ENCODE results near the gene ZDHHC1.

Gene ZDHHC1

GRCh38 chr16:67428146-67428731, 12.0 kb upstream of the ZDHHC1 start:
- no peaks in the 10 kb centered on the region for H3F3A ChIP-seq (ENCODE audit: low read depth)
- no peaks in the 10 kb centered on the region for H3K4me1 ChIP-seq (ENCODE audit: insufficient read depth, low read length, poor library complexity, severe bottlenecking)
- H3K79me2 ChIP-seq (ENCODE audit: insufficient read depth, low read length) = no peaks in the 10 kb centered on the region
- H3K4me3 ChIP-seq (ENCODE audit: low read length, poor library complexity, severe bottlenecking) = no peak overlapping the region
- H4K20me1 ChIP-seq (ENCODE audit: insufficient read depth, low read length, poor library complexity, severe bottlenecking) = no peaks in the 10 kb centered on the region
- H3K9ac ChIP-seq (ENCODE audit: low read depth, low read length, poor library complexity, severe bottlenecking) = no peak overlapping the region
- peak overlapping the region; percentile 45; the same call in 1 of the 2 replicates for H2AFZ ChIP-seq (ENCODE audit: low read length)
- H3K9me3 ChIP-seq (ENCODE audit: insufficient read depth, low read depth, low read length) = no peaks in the 10 kb centered on the region
- H3K36me3 ChIP-seq (ENCODE audit: insufficient read depth, low read length) = no peaks in the 10 kb centered on the region
- no peak overlapping the region for H3K4me2 ChIP-seq (ENCODE audit: low read depth, low read length, poor library complexity, severe bottlenecking)
- TF ChIP-seq, protein P1, sequence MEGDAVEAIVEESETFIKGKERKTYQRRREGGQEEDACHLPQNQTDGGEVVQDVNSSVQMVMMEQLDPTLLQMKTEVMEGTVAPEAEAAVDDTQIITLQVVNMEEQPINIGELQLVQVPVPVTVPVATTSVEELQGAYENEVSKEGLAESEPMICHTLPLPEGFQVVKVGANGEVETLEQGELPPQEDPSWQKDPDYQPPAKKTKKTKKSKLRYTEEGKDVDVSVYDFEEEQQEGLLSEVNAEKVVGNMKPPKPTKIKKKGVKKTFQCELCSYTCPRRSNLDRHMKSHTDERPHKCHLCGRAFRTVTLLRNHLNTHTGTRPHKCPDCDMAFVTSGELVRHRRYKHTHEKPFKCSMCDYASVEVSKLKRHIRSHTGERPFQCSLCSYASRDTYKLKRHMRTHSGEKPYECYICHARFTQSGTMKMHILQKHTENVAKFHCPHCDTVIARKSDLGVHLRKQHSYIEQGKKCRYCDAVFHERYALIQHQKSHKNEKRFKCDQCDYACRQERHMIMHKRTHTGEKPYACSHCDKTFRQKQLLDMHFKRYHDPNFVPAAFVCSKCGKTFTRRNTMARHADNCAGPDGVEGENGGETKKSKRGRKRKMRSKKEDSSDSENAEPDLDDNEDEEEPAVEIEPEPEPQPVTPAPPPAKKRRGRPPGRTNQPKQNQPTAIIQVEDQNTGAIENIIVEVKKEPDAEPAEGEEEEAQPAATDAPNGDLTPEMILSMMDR (conservative IDR thresholded peaks at IDR 0.05; ENCODE audit: low read length) = peak; percentile 86
- TF ChIP-seq EZH2phosphoT487 (IDR thresholded peaks at IDR 0.05; ENCODE audit: borderline replicate concordance) = no peak
- no peaks in the 10 kb centered on the region for H3K9me2 ChIP-seq (replicated peaks; ENCODE audit: low read depth, low read length)
- no peaks in the 10 kb centered on the region for H3K27me3 ChIP-seq (ENCODE audit: insufficient read depth, low read length, poor library complexity, severe bottlenecking)

- H3K4me2 ChIP-seq (ENCODE audit: low read depth, low read length, poor library complexity, severe bottlenecking) = no peak overlapping the region
- no peak overlapping the region for H3K9ac ChIP-seq (ENCODE audit: low read depth, low read length, poor library complexity, severe bottlenecking)
- TF ChIP-seq, protein P1 (conservative IDR thresholded peaks at IDR 0.05; ENCODE audit: low read length) = no peak
- TF ChIP-seq EZH2phosphoT487 (IDR thresholded peaks at IDR 0.05; ENCODE audit: borderline replicate concordance) = no peak
- H3K9me3 ChIP-seq (ENCODE audit: insufficient read depth, low read depth, low read length) = no peaks in the 10 kb centered on the region
- no peaks in the 10 kb centered on the region for H3K79me2 ChIP-seq (ENCODE audit: insufficient read depth, low read length)
- no peak overlapping the region for H2AFZ ChIP-seq (ENCODE audit: low read length)
- no peaks in the 10 kb centered on the region for H3F3A ChIP-seq (ENCODE audit: low read depth)
- no peaks in the 10 kb centered on the region for H3K9me2 ChIP-seq (replicated peaks; ENCODE audit: low read depth, low read length)
- H3K27me3 ChIP-seq (ENCODE audit: insufficient read depth, low read length, poor library complexity, severe bottlenecking) = no peaks in the 10 kb centered on the region
- no peaks in the 10 kb centered on the region for H3K36me3 ChIP-seq (ENCODE audit: insufficient read depth, low read length)
- no peaks in the 10 kb centered on the region for H4K20me1 ChIP-seq (ENCODE audit: insufficient read depth, low read length, poor library complexity, severe bottlenecking)
- H3K4me1 ChIP-seq (ENCODE audit: insufficient read depth, low read length, poor library complexity, severe bottlenecking) = no peaks in the 10 kb centered on the region
- H3K4me3 ChIP-seq (ENCODE audit: low read length, poor library complexity, severe bottlenecking) = no peak overlapping the region
These were observed 10.7 kb upstream of the ZDHHC1 start for GRCh38 chr16:67426950-67427349.

GRCh38 chr16:67426022-67426421, 9.7 kb upstream of the ZDHHC1 start:
- H3K27me3 ChIP-seq (ENCODE audit: insufficient read depth, low read length, poor library complexity, severe bottlenecking) = no peaks in the 10 kb centered on the region
- H3F3A ChIP-seq (ENCODE audit: low read depth) = no peaks in the 10 kb centered on the region
- no peaks in the 10 kb centered on the region for H4K20me1 ChIP-seq (ENCODE audit: insufficient read depth, low read length, poor library complexity, severe bottlenecking)
- H3K9ac ChIP-seq (ENCODE audit: low read depth, low read length, poor library complexity, severe bottlenecking) = no peak overlapping the region
- no peaks in the 10 kb centered on the region for H3K4me1 ChIP-seq (ENCODE audit: insufficient read depth, low read length, poor library complexity, severe bottlenecking)
- H2AFZ ChIP-seq (ENCODE audit: low read length) = no peak overlapping the region
- H3K9me2 ChIP-seq (replicated peaks; ENCODE audit: low read depth, low read length) = no peaks in the 10 kb centered on the region
- no peaks in the 10 kb centered on the region for H3K9me3 ChIP-seq (ENCODE audit: insufficient read depth, low read depth, low read length)
- H3K36me3 ChIP-seq (ENCODE audit: insufficient read depth, low read length) = no peaks in the 10 kb centered on the region
- H3K4me2 ChIP-seq (ENCODE audit: low read depth, low read length, poor library complexity, severe bottlenecking) = no peak overlapping the region
- no peaks in the 10 kb centered on the region for H3K79me2 ChIP-seq (ENCODE audit: insufficient read depth, low read length)
- H3K4me3 ChIP-seq (ENCODE audit: low read length, poor library complexity, severe bottlenecking) = no peak overlapping the region
- TF ChIP-seq, protein P1 (conservative IDR thresholded peaks at IDR 0.05; ENCODE audit: low read length) = no peak
- TF ChIP-seq EZH2phosphoT487 (IDR thresholded peaks at IDR 0.05; ENCODE audit: borderline replicate concordance) = no peak

Measured in Loucy (cell line).